PC-3 (cell line): Measurements from ENCODE around the gene IL18R1. TPM values are rescaled to one million over a fixed set of nuclear protein-coding genes. Genes with fewer than 3 reads are reported as not detected.

ENCODE experiments used
- ATAC-seq: fragments of 200-7000 bp; cut with Tn5 transposase; 2 replicates; pipeline ENCODE4 v1.9.1; 2020; ENCODE audit warnings: mild to moderate bottlenecking, moderate library complexity
- BruUV-seq: library from RNA; stranded (reverse); fragments of 400-500 nt; replicated peaks from 2 replicates; lab custom pipeline; 2021; lab: Mats Ljungman, UMichigan
- CTCF ChIA-PET: fragments of 300-600 bp; sonication (Branson Sonifier 250); formaldehyde crosslinking; loops from one replicate; lab custom pipeline; 2022; ENCODE audit warnings: antibody characterized with exemption; lab: Charles Lee
- POLR2A ChIA-PET: fragments of 300-600 bp; sonication (Branson Sonifier 250); formaldehyde crosslinking; loops from one replicate; lab custom pipeline; 2022; ENCODE audit warnings: antibody characterized with exemption; ENCODE audit not compliant: unreplicated experiment; lab: Charles Lee
- DNase-seq: peaks from one replicate; pipeline ENCODE4 v3.0.0-alpha.2; 2015
- H2AFZ ChIP-seq: fragments of 300-600 bp; sonication (generic); 2 replicates; pipeline ENCODE4 v1.6.0; 2016; ENCODE audit warnings: antibody characterized with exemption, low read length
- H3F3A ChIP-seq: fragments of 300-600 bp; sonication (generic); one replicate; pipeline ENCODE4 v1.6.0; 2017; ENCODE audit warnings: antibody characterized with exemption, low read length, control low read depth, mild to moderate bottlenecking; ENCODE audit not compliant: unreplicated experiment
- H3K27ac ChIP-seq: fragments of 300-600 bp; sonication (generic); 2 replicates; pipeline ENCODE4 v1.5.1; 2016; ENCODE audit warnings: mild to moderate bottlenecking, low read length
- H3K27me3 ChIP-seq: fragments of 300-600 bp; sonication (generic); 2 replicates; pipeline ENCODE4 v1.6.1; 2016; ENCODE audit warnings: low read length, mixed read lengths
- H3K36me3 ChIP-seq: fragments of 300-600 bp; sonication (generic); 2 replicates; pipeline ENCODE4 v1.6.1; 2016; ENCODE audit warnings: low read depth, mixed run types, low read length, mixed read lengths
- H3K4me1 ChIP-seq: fragments of 300-600 bp; sonication (generic); 2 replicates; pipeline ENCODE4 v1.5.1; 2016; ENCODE audit warnings: low read length; ENCODE audit not compliant: insufficient read depth
- H3K4me2 ChIP-seq: fragments of 300-600 bp; sonication (generic); 2 replicates; pipeline ENCODE4 v1.6.0; 2016; ENCODE audit warnings: low read length
- H3K4me3 ChIP-seq: fragments of 300-600 bp; sonication (generic); 2 replicates; pipeline ENCODE4 v1.5.1; 2016; ENCODE audit warnings: mild to moderate bottlenecking, low read length, mixed read lengths
- H3K79me2 ChIP-seq: fragments of 300-600 bp; sonication (generic); 2 replicates; pipeline ENCODE4 v1.6.1; 2017; ENCODE audit warnings: low read length, mixed read lengths
- H3K9ac ChIP-seq: fragments of 300-600 bp; sonication (generic); 2 replicates; pipeline ENCODE4 v1.6.0; 2016; ENCODE audit warnings: mild to moderate bottlenecking, low read length
- H3K9me2 ChIP-seq: fragments of 300-600 bp; sonication (generic); replicated peaks from 2 replicates; pipeline ENCODE4 v1.6.1; 2016; ENCODE audit warnings: mixed run types, low read length, mixed read lengths
- H3K9me3 ChIP-seq: fragments of 300-600 bp; sonication (generic); 2 replicates; pipeline ENCODE4 v1.6.1; 2016; ENCODE audit warnings: low read length, mixed read lengths
- H4K20me1 ChIP-seq: fragments of 300-600 bp; sonication (generic); 2 replicates; pipeline ENCODE4 v1.6.1; 2016; ENCODE audit warnings: low read length, mixed read lengths
- EZH2 ChIP-seq: fragments of 300-600 bp; sonication (generic); IDR thresholded peaks from one replicate; pipeline ENCODE4 v1.6.1; 2017; ENCODE audit warnings: antibody characterized with exemption, mild to moderate bottlenecking, low read length; ENCODE audit not compliant: unreplicated experiment
- EZH2phosphoT487 ChIP-seq: fragments of 300-600 bp; sonication (generic); IDR thresholded peaks from 2 replicates; pipeline ENCODE4 v1.6.1; 2018; ENCODE audit warnings: mild to moderate bottlenecking, antibody characterized with exemption, low read length, borderline replicate concordance
- intact Hi-C: fragments of 100-400 bp; cut with micrococcal nuclease; formaldehyde crosslinking; loops from 2 replicates; pipeline ENCODE4 v1.9.0; 2023
- total RNA-seq: library from RNA; depleted of rRNA; stranded (reverse); fragments of >200 nt; gene quantifications from 2 replicates; pipeline ENCODE4 v1.2.3, GENCODE V29; 2014
- TF ChIP-seq, protein P1 (sequence below): fragments of 300-600 bp; sonication (generic); conservative IDR thresholded peaks from 2 replicates; pipeline ENCODE4 v1.5.1; 2017; ENCODE audit warnings: antibody characterized with exemption, low read depth, mild to moderate bottlenecking, low read length

Gene IL18R1
- total RNA-seq, 1 experiment from 2014 or later: 1.2 TPM

DNA sequence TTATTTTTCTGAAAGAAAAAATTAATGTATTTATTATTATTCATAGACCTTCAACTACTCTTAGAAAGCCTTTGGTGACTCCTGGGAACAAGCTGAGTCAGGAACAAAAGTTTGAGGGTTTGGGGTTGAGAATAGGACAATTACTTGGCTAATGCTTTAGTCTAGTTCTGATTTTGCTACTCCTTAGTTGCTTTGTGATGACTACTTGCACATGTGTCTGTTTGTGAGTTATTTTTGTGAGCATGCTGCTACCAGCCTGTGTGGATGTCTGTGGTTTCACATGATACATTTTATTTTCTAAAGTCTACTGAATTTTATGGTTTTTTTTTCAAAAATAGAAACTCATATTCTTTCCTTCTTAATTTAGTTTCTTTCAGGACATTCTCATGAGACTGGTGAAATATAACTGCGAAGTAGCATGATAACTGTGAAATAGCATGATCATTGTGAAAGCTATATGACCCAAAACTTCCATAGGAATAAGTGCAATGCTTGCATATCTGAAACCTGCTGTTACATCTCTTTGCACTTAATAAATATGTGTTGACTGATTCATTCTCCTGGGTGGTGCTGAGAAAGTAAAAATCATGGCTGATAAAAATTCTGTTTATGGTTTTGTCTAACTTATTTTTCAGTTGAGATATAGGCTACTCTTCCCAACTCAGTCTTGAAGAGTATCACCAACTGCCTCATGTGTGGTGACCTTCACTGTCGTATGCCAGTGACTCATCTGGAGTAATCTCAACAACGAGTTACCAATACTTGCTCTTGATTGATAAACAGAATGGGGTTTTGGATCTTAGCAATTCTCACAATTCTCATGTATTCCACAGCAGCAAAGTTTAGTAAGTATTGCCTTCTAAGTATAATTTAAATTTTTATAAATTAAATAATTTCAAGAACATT lies 17.9 kb upstream of the IL18R1 start:
- TF ChIP-seq, protein P1, sequence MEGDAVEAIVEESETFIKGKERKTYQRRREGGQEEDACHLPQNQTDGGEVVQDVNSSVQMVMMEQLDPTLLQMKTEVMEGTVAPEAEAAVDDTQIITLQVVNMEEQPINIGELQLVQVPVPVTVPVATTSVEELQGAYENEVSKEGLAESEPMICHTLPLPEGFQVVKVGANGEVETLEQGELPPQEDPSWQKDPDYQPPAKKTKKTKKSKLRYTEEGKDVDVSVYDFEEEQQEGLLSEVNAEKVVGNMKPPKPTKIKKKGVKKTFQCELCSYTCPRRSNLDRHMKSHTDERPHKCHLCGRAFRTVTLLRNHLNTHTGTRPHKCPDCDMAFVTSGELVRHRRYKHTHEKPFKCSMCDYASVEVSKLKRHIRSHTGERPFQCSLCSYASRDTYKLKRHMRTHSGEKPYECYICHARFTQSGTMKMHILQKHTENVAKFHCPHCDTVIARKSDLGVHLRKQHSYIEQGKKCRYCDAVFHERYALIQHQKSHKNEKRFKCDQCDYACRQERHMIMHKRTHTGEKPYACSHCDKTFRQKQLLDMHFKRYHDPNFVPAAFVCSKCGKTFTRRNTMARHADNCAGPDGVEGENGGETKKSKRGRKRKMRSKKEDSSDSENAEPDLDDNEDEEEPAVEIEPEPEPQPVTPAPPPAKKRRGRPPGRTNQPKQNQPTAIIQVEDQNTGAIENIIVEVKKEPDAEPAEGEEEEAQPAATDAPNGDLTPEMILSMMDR: peak; percentile 30; the same call in 1 of the 2 replicates
- TF ChIP-seq EZH2 (no peak), EZH2phosphoT487 (no peak)
- intact Hi-C loops: loop anchor here (1.0 kb wide), 2 partner anchors 52 to 79 kb away; no protein-coding TSS in a partner anchor
- Histone ChIP-seq H2AFZ (no peak overlapping the region; the same call in 1 of the 2 replicates), H3K36me3 (no peaks in the 10 kb centered on the region), H3K27ac (peak overlapping the region; percentile 99), H3K4me2 (peak overlapping the region; percentile 86), H3K9me2 (no peaks in the 10 kb centered on the region), H3K9me3 (no peaks in the 10 kb centered on the region), H3F3A (peaks cover 4% of the 10 kb centered on the region), H3K4me3 (peak overlapping the region; percentile 62), H3K9ac (peak overlapping the region; percentile 85), H3K4me1 (peaks cover 42% of the 10 kb centered on the region), H3K79me2 (no peaks in the 10 kb centered on the region), H3K27me3 (no peaks in the 10 kb centered on the region), H4K20me1 (no peaks in the 10 kb centered on the region)
- TSS peak; percentile 78 for BruUV-seq
- peak; percentile 43 for DNase-seq
- ChIA-PET POLR2A (interaction anchor here (0.8 kb wide), 1 partner anchor 8 kb away, joined by 4 read pairs; no protein-coding TSS in a partner anchor), CTCF (interaction anchor here (0.6 to 1.6 kb wide), 2 partner anchors 84 to 172 kb away, joined by 4 to 6 read pairs; no protein-coding TSS in a partner anchor)
- ATAC-seq: peak; percentile 29

DNA sequence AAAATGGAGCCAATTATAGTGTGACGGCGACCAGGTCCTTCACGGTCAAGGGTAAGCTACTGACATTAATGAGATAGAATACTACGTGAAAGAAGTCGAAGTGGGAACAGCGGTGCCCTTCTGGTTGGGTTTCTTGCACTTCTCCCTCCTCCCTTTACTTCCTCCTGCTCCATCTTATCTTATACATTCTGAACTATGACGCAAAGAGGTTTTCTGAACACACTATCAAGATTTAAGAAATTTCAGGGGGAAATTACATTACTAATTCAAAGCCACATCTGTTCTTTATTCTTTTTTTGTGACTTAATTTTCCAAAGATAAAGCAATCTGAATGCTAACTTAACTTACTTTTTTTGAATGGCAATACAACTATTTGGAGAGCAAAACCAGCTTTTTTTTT lies 14.8 kb upstream of the IL18R1 start:
- Histone ChIP-seq H3K4me1 (peaks cover 32% of the 10 kb centered on the region), H3K79me2 (no peaks in the 10 kb centered on the region), H2AFZ (no peak overlapping the region), H3K4me3 (no peak overlapping the region), H3K9me2 (no peaks in the 10 kb centered on the region), H3K36me3 (no peaks in the 10 kb centered on the region), H3K27ac (no peak overlapping the region), H3K9me3 (no peaks in the 10 kb centered on the region), H3F3A (peaks cover 4% of the 10 kb centered on the region), H3K4me2 (no peak overlapping the region), H3K9ac (no peak overlapping the region), H3K27me3 (no peaks in the 10 kb centered on the region), H4K20me1 (no peaks in the 10 kb centered on the region)
- intact Hi-C loops: no loop called here
- DNase-seq (no peak), ATAC-seq (no peak)
- BruUV-seq: no TSS peak
- TF ChIP-seq EZH2phosphoT487 (no peak), EZH2 (no peak)
- TF ChIP-seq, protein P1: no peak
- ChIA-PET CTCF (no interaction called here), POLR2A (no interaction called here)
